Measurements from ENCODE around the gene MED10. TPM values are rescaled to one million over a fixed set of nuclear protein-coding genes. Genes with fewer than 3 reads are reported as not detected.

The MED10 gene
- total and polyA plus RNA-seq, 2 donors (not counting 3 experiments of a cell fraction or from before 2014, with no cell fraction given), result 55.6 to 56.3 TPM

DNA sequence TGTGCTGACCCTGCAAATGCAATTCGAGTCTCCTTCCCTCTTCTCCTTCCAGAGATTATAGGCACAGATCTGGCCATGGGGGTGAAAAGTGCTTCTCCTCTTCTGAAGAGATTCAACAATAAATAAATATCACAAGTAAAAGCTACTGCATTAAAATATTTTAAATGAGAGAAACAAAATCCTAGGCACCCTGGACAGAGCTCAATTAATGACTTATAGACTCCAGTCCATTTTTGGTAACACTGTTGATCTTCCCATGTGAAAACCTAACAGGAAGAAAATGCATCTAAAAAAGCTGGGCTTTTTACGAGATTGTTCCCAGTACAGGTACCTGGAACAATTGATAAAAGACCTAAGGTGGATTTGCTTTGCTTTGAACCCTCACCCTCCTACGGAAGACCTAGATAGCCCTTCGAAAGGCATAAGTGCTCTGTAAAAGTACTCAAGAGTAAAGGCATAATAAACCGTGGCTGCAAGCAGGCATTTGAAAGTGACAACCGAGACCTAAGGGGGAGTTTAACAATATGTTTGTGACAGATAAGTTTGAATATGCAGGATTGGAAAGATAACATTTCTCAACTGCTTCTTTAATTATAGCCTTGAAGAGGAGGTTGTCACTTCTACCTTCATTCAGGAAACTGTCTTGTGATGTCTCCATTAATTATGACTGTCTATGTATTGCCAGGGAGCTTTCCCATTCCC lies 29.4 kb upstream of the MED10 start:
- no TSS peak for BruUV-seq (replicated peaks)
- ChIA-PET CTCF (no interaction called here), POLR2A (no interaction called here)
- Histone ChIP-seq H4K20me1 (replicated peaks; ENCODE audit: control insufficient read depth, extremely low read depth, insufficient read depth, low read length) (no peaks in the 10 kb centered on the region), H3K27me3 (ENCODE audit: control insufficient read depth in 2 of 2, insufficient read depth in 2 of 2, low read length in 2 of 2) (no peaks in the 10 kb centered on the region), H3K9me3 (replicated peaks; ENCODE audit: control insufficient read depth, insufficient read depth, low read length) (no peaks in the 10 kb centered on the region), H3K36me3 (ENCODE audit: control insufficient read depth in 2 of 2, extremely low read depth in 1 of 2, insufficient read depth in 2 of 2, low read length in 2 of 2) (no peaks in the 10 kb centered on the region), H3K9me1 (replicated peaks; ENCODE audit: control insufficient read depth, extremely low read depth, insufficient read depth, low read length) (no peaks in the 10 kb centered on the region), H3K27ac (ENCODE audit: insufficient read depth, low read depth, low read length) (no peak overlapping the region), H3K9ac (replicated peaks; ENCODE audit: extremely low read depth, insufficient read depth, low read length) (no peak overlapping the region), H3K4me3 (replicated peaks in 1 of 3; ENCODE audit: insufficient read depth in 1 of 3, low read depth in 1 of 3, low read length in 3 of 3) (no peak overlapping the region), H3K4me1 (ENCODE audit: control insufficient read depth, extremely low read depth, insufficient read depth, low read length) (no peaks in the 10 kb centered on the region), H3K79me2 (ENCODE audit: control insufficient read depth, insufficient read depth, low read length) (no peaks in the 10 kb centered on the region), H2AFZ (ENCODE audit: low read depth, low read length) (no peak overlapping the region), H3K4me2 (ENCODE audit: insufficient read depth, low read length) (no peak overlapping the region)
- no peak for TF ChIP-seq EZH2 (IDR thresholded peaks at IDR 0.05; ENCODE audit: borderline replicate concordance, low read depth, low read length, severe bottlenecking)
- TF ChIP-seq FOS (IDR thresholded peaks at IDR 0.05; ENCODE audit: borderline replicate concordance, insufficient read depth, low read length), result no peak
- no peak for DNase-seq (ENCODE audit: low read depth, low spot score)
- no peak for FAIRE-seq
- dilution Hi-C loops (cut with MboI; ENCODE audit: extremely low pct_ligation_motif_present, low sequenced_read_pairs) (no loop called here), intact Hi-C loops (cut with micrococcal nuclease) (no loop called here)

DNA sequence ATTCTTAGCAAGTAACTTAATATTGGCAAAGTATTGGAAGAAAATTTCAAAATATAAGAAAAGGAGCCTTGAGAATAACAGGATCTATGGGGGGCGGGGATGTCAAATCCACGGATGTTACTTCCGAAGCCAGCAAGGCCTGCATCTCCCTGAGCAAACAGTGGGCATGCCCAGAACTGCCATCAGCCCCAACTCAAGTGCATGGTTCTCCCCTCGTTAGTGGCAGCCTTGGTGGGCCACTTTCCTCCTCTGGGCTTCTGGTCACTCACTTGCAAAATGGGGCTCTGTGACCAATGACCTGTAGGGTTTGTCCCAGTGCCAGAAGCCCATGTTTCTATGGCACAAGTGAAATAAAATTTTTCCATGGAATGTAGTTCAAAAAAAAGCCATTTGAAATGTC lies 27.2 kb upstream of the MED10 start:
- no peak for TF ChIP-seq POLR2AphosphoS5 (IDR thresholded peaks at IDR 0.05; ENCODE audit: insufficient read depth, low read depth, low read length)
- TF ChIP-seq, protein P1, sequence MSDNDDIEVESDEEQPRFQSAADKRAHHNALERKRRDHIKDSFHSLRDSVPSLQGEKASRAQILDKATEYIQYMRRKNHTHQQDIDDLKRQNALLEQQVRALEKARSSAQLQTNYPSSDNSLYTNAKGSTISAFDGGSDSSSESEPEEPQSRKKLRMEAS (IDR thresholded peaks at IDR 0.05; ENCODE audit: insufficient read depth, insufficient read length), result no peak
- no peak for TF ChIP-seq GATA2 (IDR thresholded peaks at IDR 0.05; ENCODE audit: insufficient read depth, insufficient read length, low read depth, low read length)
- TF ChIP-seq, protein P2, sequence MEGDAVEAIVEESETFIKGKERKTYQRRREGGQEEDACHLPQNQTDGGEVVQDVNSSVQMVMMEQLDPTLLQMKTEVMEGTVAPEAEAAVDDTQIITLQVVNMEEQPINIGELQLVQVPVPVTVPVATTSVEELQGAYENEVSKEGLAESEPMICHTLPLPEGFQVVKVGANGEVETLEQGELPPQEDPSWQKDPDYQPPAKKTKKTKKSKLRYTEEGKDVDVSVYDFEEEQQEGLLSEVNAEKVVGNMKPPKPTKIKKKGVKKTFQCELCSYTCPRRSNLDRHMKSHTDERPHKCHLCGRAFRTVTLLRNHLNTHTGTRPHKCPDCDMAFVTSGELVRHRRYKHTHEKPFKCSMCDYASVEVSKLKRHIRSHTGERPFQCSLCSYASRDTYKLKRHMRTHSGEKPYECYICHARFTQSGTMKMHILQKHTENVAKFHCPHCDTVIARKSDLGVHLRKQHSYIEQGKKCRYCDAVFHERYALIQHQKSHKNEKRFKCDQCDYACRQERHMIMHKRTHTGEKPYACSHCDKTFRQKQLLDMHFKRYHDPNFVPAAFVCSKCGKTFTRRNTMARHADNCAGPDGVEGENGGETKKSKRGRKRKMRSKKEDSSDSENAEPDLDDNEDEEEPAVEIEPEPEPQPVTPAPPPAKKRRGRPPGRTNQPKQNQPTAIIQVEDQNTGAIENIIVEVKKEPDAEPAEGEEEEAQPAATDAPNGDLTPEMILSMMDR (IDR thresholded peaks at IDR 0.05; ENCODE audit: extremely low read depth in 1 of 2, insufficient read depth in 1 of 2, low read depth in 1 of 2, low read length in 2 of 2), result no peak
- TF ChIP-seq POLR2A (IDR thresholded peaks at IDR 0.05; ENCODE audit: low read depth, low read length), result no peak
- no peak for TF ChIP-seq MYC (IDR thresholded peaks at IDR 0.05; ENCODE audit: low read depth, low read length)
- FAIRE-seq, result no peak
- H3K79me2 ChIP-seq (ENCODE audit: control insufficient read depth, insufficient read depth, low read length), result no peaks in the 10 kb centered on the region
- no peaks in the 10 kb centered on the region for H3K9me1 ChIP-seq (replicated peaks; ENCODE audit: control insufficient read depth, extremely low read depth, insufficient read depth, low read length)
- no peaks in the 10 kb centered on the region for H3K36me3 ChIP-seq (ENCODE audit: control insufficient read depth in 2 of 2, extremely low read depth in 1 of 2, insufficient read depth in 2 of 2, low read length in 2 of 2)
- ChIA-PET CTCF (interaction anchor here (1.4 kb wide), 1 partner anchor 10 kb away, joined by 4 read pairs; no protein-coding TSS in a partner anchor), POLR2A (no interaction called here)
- dilution Hi-C loops (cut with MboI; ENCODE audit: extremely low pct_ligation_motif_present, low sequenced_read_pairs) (no loop called here), intact Hi-C loops (cut with micrococcal nuclease) (no loop called here)
- no peak overlapping the region for H3K4me3 ChIP-seq (replicated peaks in 1 of 3; ENCODE audit: insufficient read depth in 1 of 3, low read depth in 1 of 3, low read length in 3 of 3)
- no peaks in the 10 kb centered on the region for H4K20me1 ChIP-seq (replicated peaks; ENCODE audit: control insufficient read depth, extremely low read depth, insufficient read depth, low read length)
- no TSS peak for BruUV-seq (replicated peaks)
- no peak overlapping the region for H3K9ac ChIP-seq (replicated peaks; ENCODE audit: extremely low read depth, insufficient read depth, low read length)
- H3K9me3 ChIP-seq (replicated peaks; ENCODE audit: control insufficient read depth, insufficient read depth, low read length), result no peaks in the 10 kb centered on the region
- H3K4me2 ChIP-seq (ENCODE audit: insufficient read depth, low read length), result no peak overlapping the region
- no peak overlapping the region for H2AFZ ChIP-seq (ENCODE audit: low read depth, low read length)
- H3K27ac ChIP-seq (ENCODE audit: insufficient read depth, low read depth, low read length), result no peak overlapping the region
- H3K4me1 ChIP-seq (ENCODE audit: control insufficient read depth, extremely low read depth, insufficient read depth, low read length), result no peaks in the 10 kb centered on the region
- no peak for DNase-seq (ENCODE audit: low read depth, low spot score)
- no peaks in the 10 kb centered on the region for H3K27me3 ChIP-seq (ENCODE audit: control insufficient read depth in 2 of 2, insufficient read depth in 2 of 2, low read length in 2 of 2)

Measured in endothelial cell of umbilical vein (primary cell).